Epithelial cell of prostate (primary cell): ENCODE data around the gene C17orf78.
"Not testable (repeated sequence)": the region's sequence is repeated elsewhere in the genome, so short reads cannot be mapped to it uniquely, and the experiment has no call there.

ENCODE experiments used
- DNase-seq: peaks from one replicate; pipeline ENCODE4 v3.0.0-alpha.2; 2011; ENCODE audit warnings: low read depth, low spot score
- H3K27ac ChIP-seq: fragments of 450-650 bp; 2 replicates; pipeline ENCODE4 v1.5.1; 2017; ENCODE audit warnings: mild to moderate bottlenecking

C17orf78 gene

DNA sequence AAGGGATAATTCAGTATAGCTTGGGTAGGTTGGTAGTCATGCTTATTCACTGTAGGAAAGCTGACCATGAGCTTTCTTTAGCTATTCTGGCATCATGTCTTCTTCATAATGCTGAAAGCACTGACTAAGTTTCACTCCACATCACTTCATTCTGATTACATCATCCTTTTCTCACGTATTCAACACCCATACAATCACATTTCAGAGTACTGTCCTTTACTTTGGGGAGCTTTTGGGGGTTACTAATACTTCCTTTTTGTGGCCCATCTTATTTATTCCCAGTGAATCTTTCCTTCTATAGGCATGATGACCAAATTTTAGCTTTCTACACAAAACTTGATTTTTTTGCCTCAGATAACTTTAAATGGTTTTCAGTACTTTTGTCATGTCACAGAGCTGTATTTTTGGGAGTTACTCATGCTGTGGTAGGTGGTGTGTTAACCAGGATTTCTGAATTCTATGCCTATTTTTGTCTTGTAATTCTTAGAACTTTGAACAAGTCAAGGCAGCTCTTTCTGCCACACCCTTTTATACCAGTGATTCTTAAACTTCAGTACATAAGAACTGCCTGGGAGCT, 54.4 kb downstream of the C17orf78 start:
- peak; percentile 69 for DNase-seq
- peak overlapping the region; percentile 95 for H3K27ac ChIP-seq

DNA sequence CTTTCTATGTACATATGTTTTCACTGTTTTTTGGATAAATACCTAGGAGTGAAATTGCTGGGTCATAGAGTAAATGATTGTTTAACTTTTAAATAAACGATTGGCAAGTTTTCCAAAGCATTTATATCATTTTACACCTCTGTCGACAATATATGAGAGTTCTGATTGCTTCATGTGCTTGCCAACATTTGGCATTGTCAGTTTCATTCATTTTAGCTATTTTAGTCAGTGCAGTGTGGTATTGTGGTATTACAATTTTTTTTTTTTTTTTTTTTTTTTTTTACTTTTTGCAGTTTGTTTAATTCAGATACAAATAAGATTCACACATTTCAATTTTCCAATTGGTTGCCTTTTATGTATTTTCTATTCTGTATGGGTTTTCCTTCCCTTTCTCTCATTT, 56.9 kb downstream of the C17orf78 start:
- no peak overlapping the region for H3K27ac ChIP-seq
- DNase-seq = no peak

DNA sequence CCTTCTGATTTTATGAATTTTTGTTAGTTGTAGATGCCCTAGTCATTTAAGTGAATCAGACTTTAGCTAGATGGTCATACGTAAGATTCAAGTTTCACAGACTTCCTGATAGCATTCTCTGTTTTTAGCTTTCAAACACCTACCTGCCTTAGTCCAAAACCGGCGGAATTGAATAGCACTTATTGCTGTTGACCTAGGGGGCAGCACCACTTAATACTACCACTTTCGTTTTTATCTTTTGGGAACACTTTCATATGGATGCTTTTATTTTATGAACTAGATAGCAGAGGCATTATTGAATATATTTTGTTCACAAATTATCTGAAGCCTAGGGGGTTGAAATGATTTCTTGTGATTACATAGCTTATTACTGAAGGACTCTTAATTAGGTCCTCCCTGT, 62.4 kb downstream of the C17orf78 start:
- H3K27ac ChIP-seq = no peak overlapping the region
- no peak for DNase-seq

DNA sequence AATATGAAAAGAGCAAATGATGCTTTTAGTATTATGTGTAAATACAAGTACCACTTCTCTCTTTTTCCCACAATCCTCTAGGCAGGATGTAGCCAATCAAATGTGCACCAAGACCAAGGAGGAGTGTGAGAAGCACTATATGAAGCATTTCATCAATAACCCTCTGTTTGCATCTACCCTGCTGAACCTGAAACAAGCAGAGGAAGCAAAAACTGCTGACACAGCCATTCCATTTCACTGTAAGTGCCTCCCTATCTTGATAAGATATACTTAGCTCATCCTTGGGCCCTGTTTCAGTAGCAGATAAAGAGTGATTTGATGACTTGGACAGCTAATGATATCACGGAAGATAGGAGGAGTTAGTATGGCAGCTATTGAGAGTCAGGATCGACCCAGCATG, 64.6 kb downstream of the C17orf78 start:
- no peak for DNase-seq
- H3K27ac ChIP-seq = no peak overlapping the region

DNA sequence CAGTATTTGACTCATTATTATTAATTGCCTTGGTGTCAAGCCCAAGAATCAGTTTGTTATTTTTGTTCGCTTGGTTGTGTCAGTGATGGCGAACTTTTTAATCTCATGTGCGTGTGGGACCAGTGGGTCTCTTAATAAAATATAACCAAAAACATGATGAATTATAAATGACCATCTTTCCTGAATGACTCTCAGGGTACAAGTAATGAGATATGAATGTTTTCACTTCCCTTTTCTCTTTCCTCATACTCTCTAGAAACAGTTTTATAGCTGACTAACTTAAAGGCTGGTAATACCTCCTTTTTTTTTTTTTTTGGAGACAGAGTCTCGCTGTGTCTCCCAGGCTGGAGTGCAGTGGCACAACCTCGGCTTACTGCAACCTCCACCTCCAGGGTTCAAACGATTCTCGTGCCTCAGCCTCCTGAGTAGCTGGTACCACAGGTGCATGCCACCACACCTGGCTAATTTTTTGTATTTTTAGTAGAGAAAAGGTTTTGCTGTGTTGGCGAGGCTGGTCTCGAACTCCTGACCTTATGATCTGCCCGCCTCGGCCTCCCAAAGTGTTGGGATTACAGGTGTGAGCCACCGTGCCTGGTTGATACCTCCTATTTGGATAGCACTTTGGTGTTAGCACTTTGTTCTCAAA, 65.7 kb downstream of the C17orf78 start:
- not testable (repeated sequence) for DNase-seq, H3K27ac ChIP-seq
